PFSK-1 (cell line): ENCODE measurements around the gene TRAF1.

Experiments
- POLR2AphosphoS5 ChIP-seq: IDR thresholded peaks from 2 replicates; pipeline ENCODE4 v1.6.1; 2012; ENCODE audit warnings: low read depth, mild to moderate bottlenecking, control low read depth, low read length, moderate library complexity
- TAF1 ChIP-seq: IDR thresholded peaks from 2 replicates; pipeline ENCODE4 v1.6.1; 2012; ENCODE audit warnings: low read length, control low read depth, borderline replicate concordance; ENCODE audit not compliant: insufficient read depth

DNA sequence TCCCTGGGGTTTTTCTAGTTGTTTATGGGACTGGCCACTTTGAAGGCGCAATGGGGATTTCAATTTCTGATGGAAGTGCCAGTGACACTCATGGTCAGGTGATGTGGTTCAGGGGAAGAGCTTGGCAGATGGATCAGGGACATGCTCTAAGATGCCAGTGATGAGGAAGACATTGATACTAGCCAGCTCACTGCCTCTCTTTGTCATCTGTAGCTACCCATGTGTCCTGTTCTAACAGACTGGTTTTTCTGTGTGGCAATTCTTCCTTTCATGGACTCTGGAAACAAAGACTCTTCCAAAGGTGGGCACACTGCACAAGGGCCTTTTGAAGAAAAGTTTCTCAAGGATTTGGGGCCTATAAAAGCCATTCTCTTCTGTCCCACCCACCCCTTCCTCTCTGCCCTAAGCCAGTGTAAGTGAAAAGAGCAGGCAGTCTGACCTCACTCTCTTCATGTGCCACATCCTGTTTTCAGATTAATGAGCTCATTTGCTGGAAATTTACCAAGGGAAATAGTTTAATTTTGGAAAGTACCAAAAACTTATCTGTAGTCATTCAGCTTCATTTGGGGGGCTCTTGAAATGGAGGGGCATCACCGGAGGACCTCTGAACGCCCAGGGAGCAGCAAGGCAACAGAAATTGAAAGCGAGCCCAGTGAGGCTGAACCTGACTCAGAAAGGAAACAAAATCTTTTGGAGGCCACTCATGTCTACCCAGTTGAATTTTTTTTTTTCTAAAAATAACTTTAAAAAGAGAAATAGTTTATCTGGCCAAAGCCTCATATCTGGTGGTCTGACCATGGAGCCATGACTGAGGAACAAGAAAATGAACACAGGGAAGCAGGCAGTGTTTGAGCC is 4.9 kb upstream of the TRAF1 start:
- TF ChIP-seq TAF1: no peak
- no peak for TF ChIP-seq POLR2AphosphoS5
